Activated naive CD4-positive, alpha-beta T cell treated with Interleukin-2 at 50 U/mL for 16 hours (primary cell): ENCODE measurements around the gene KLHL6.
"Not testable (repeated sequence)": the region's sequence is repeated elsewhere in the genome, so short reads cannot be mapped to it uniquely, and the experiment has no call there.

Experiments
- DNase-seq: peaks from one replicate; pipeline ENCODE4 v3.0.0-alpha.2; 2020

Gene KLHL6

GRCh38 chr3:183555541-183556081 lies at the start of gene KLHL6:
TSS of gene KLHL6 (minus strand) at chr3:183555706. CDS start at chr3:183555653, 53 bp downstream.
- peak; percentile 78 for DNase-seq

GRCh38 chr3:183597959-183598358 lies 42.5 kb upstream of the KLHL6 start:
- DNase-seq: no peak

GRCh38 chr3:183594636-183595035 lies 39.1 kb upstream of the KLHL6 start:
- DNase-seq: no peak

- DNase-seq: no peak
Observed at GRCh38 chr3:183592821-183593220, 37.3 kb upstream of the KLHL6 start.

GRCh38 chr3:183591881-183592521 lies 36.5 kb upstream of the KLHL6 start:
- DNase-seq: no peak

GRCh38 chr3:183590442-183590841 lies 34.9 kb upstream of the KLHL6 start:
- no peak for DNase-seq

- DNase-seq: no peak
Observed at GRCh38 chr3:183587336-183587735, 31.8 kb upstream of the KLHL6 start.

- peak; percentile 7 for DNase-seq
Observed at GRCh38 chr3:183586477-183586876, 31.0 kb upstream of the KLHL6 start.

- no peak for DNase-seq
Observed at GRCh38 chr3:183584914-183585280, 29.4 kb upstream of the KLHL6 start.

- DNase-seq: no peak
Observed at GRCh38 chr3:183584246-183584913, 28.9 kb upstream of the KLHL6 start.

GRCh38 chr3:183583331-183584245 lies 28.1 kb upstream of the KLHL6 start:
- no peak for DNase-seq

GRCh38 chr3:183582161-183582560 lies 26.7 kb upstream of the KLHL6 start:
- no peak for DNase-seq

- no peak for DNase-seq
Observed at GRCh38 chr3:183581496-183582155, 26.1 kb upstream of the KLHL6 start.

- DNase-seq: no peak
Observed at GRCh38 chr3:183579967-183580900, 24.7 kb upstream of the KLHL6 start.

- DNase-seq: no peak
Observed at GRCh38 chr3:183578179-183578578, 22.7 kb upstream of the KLHL6 start.

GRCh38 chr3:183577346-183577745 lies 21.8 kb upstream of the KLHL6 start:
- no peak for DNase-seq

GRCh38 chr3:183576487-183577107 lies 21.1 kb upstream of the KLHL6 start:
- no peak for DNase-seq

GRCh38 chr3:183572935-183573334 lies 17.4 kb upstream of the KLHL6 start:
- no peak for DNase-seq

- DNase-seq: not testable (repeated sequence)
Observed at GRCh38 chr3:183570191-183570590, 14.7 kb upstream of the KLHL6 start.

GRCh38 chr3:183566880-183567279 lies 11.4 kb upstream of the KLHL6 start:
- no peak for DNase-seq

- DNase-seq: no peak
Observed at GRCh38 chr3:183564046-183564445, 8.5 kb upstream of the KLHL6 start.
